ENCODE results near the gene ZC3H7A. TPM values are rescaled to one million over a fixed set of nuclear protein-coding genes. Genes with fewer than 3 reads are reported as not detected.

Gene ZC3H7A
- total and polyA plus RNA-seq, 2 of the 13 experiments (the other 11 are each of a cell fraction or from before 2014, with no cell fraction given) = 29.2 to 36.8 TPM

- TF ChIP-seq ZIK1 (CRISPR knock-in tag; IDR thresholded peaks at IDR 0.05; ENCODE audit: borderline replicate concordance, low read depth) = 0 out of 2 replicates have a peak, but pooled peaks have one; percentile 23
- TF ChIP-seq DR1 (CRISPR knock-in tag; IDR thresholded peaks at IDR 0.05) = peak; percentile 94
- TF ChIP-seq ZNF784 (CRISPR knock-in tag; IDR thresholded peaks at IDR 0.05; ENCODE audit: borderline replicate concordance) = peak; percentile 91
- TF ChIP-seq MTA1 (CRISPR knock-in tag; IDR thresholded peaks at IDR 0.05; ENCODE audit: borderline replicate concordance) = peak; percentile 12; the same call in 1 of the 2 replicates
- TF ChIP-seq ZNF451 (CRISPR knock-in tag; IDR thresholded peaks at IDR 0.05) = peak; percentile 90
- peak; percentile 82; the same call in 1 of the 2 replicates for TF ChIP-seq ZNF577 (CRISPR knock-in tag; IDR thresholded peaks at IDR 0.05; ENCODE audit: borderline replicate concordance, low read depth)
- peak; percentile 58; the same call in 1 of the 2 replicates for TF ChIP-seq MTF2 (CRISPR knock-in tag; IDR thresholded peaks at IDR 0.05; ENCODE audit: borderline replicate concordance)
- peak; percentile 78 for TF ChIP-seq HDAC2 (CRISPR knock-in tag; IDR thresholded peaks at IDR 0.05)
- no peak; the same call in 1 of the 2 replicates for TF ChIP-seq CENPBD1 (CRISPR knock-in tag; IDR thresholded peaks at IDR 0.05; ENCODE audit: borderline replicate concordance, low read depth)
- peak; percentile 62 for TF ChIP-seq ZNF414 (CRISPR knock-in tag; IDR thresholded peaks at IDR 0.05)
- peak in 1 of 2 experiments; percentile 46; a peak in 2 of 4 replicates for TF ChIP-seq REST (IDR thresholded peaks at IDR 0.05; ENCODE audit: borderline replicate concordance in 1 of 2, low read depth in 1 of 2, low read length in 2 of 2)
- TF ChIP-seq ZNF441 (CRISPR knock-in tag; IDR thresholded peaks at IDR 0.05; ENCODE audit: borderline replicate concordance) = peak; percentile 77
- TF ChIP-seq ZKSCAN1 (IDR thresholded peaks at IDR 0.05; ENCODE audit: low read length) = no peak; the same call in 1 of the 2 replicates
- peak; percentile 94 for TF ChIP-seq ZNF781 (CRISPR knock-in tag; IDR thresholded peaks at IDR 0.05; ENCODE audit: borderline replicate concordance, not compliant biosample characterization)
- TF ChIP-seq ZEB1 (IDR thresholded peaks at IDR 0.05; ENCODE audit: insufficient replicate concordance, low read depth) = no peak
- no peak for TF ChIP-seq MTA3 (CRISPR knock-in tag; IDR thresholded peaks at IDR 0.05)
- TF ChIP-seq HOXA9 (CRISPR knock-in tag; IDR thresholded peaks at IDR 0.05; ENCODE audit: borderline replicate concordance) = no peak
- TF ChIP-seq TAF1 (CRISPR knock-in tag; IDR thresholded peaks at IDR 0.05) = peak; percentile 94
- TF ChIP-seq ZNF121 (CRISPR knock-in tag; IDR thresholded peaks at IDR 0.05) = peak; percentile 26; the same call in 1 of the 2 replicates
- TF ChIP-seq DDIT3 (CRISPR knock-in tag; IDR thresholded peaks at IDR 0.05) = no peak
- TF ChIP-seq ZNF747 (CRISPR knock-in tag; IDR thresholded peaks at IDR 0.05; ENCODE audit: borderline replicate concordance) = peak; percentile 98
These were observed 54.3 kb downstream of the ZC3H7A start, which contains the start of gene TXNDC11 (continued) for GRCh38 chr16:11742536-11743307.

All from HepG2 (cell line).